Mesendoderm (in vitro differentiated cells): ENCODE data around the gene AKAP6.

ENCODE experiments used
- DNase-seq: peaks from one replicate; pipeline ENCODE4 v3.0.0; 2013
- H2AK5ac ChIP-seq: 2 replicates; pipeline ENCODE4 v1.6.1; 2013; ENCODE audit warnings: low read length, inconsistent platforms
- H2BK120ac ChIP-seq: 2 replicates; pipeline ENCODE4 v1.6.1; 2013; ENCODE audit warnings: low read depth, mild to moderate bottlenecking, low read length, moderate library complexity, mixed read lengths
- H2BK15ac ChIP-seq: replicated peaks from 2 replicates; pipeline ENCODE4 v1.6.1; 2013; ENCODE audit warnings: low read depth, mild to moderate bottlenecking, moderate library complexity
- H2BK5ac ChIP-seq: 2 replicates; pipeline ENCODE4 v1.6.1; 2013; ENCODE audit warnings: low read length, inconsistent platforms
- H3K18ac ChIP-seq: 2 replicates; pipeline ENCODE4 v1.6.1; 2013; ENCODE audit warnings: mild to moderate bottlenecking, low read length, mixed read lengths
- H3K23ac ChIP-seq: one replicate; pipeline ENCODE4 v1.6.1; 2013; ENCODE audit warnings: low read length
- H3K27ac ChIP-seq: 2 replicates; pipeline ENCODE4 v1.5.1; 2013; ENCODE audit warnings: low read depth, mild to moderate bottlenecking, inconsistent platforms, low read length, moderate library complexity
- H3K27me3 ChIP-seq: 2 replicates; pipeline ENCODE4 v1.6.1; 2013; ENCODE audit warnings: low read length, control low read depth, mild to moderate bottlenecking, inconsistent platforms; ENCODE audit not compliant: insufficient read depth, poor library complexity
- H3K36me3 ChIP-seq: 2 replicates; pipeline ENCODE4 v1.6.1; 2013; ENCODE audit warnings: low read length, inconsistent platforms; ENCODE audit not compliant: control insufficient read depth, insufficient read depth
- H3K4ac ChIP-seq: one replicate; pipeline ENCODE4 v1.6.1; 2013; ENCODE audit warnings: low read depth, mild to moderate bottlenecking, low read length, moderate library complexity
- H3K4me1 ChIP-seq: 2 replicates; pipeline ENCODE4 v1.6.1; 2013; ENCODE audit warnings: low read depth, low read length, inconsistent platforms; ENCODE audit not compliant: control insufficient read depth
- H3K4me2 ChIP-seq: 2 replicates; pipeline ENCODE4 v1.6.1; 2013; ENCODE audit warnings: low read length
- H3K4me3 ChIP-seq: 2 replicates; pipeline ENCODE4 v1.5.1; 2013; ENCODE audit warnings: mild to moderate bottlenecking, low read length
- H3K56ac ChIP-seq: one replicate; pipeline ENCODE4 v1.6.1; 2013; ENCODE audit warnings: low read length
- H3K79me1 ChIP-seq: 2 replicates; pipeline ENCODE4 v1.6.1; 2013; ENCODE audit warnings: low read length, inconsistent platforms
- H3K79me2 ChIP-seq: 2 replicates; pipeline ENCODE4 v1.6.1; 2013; ENCODE audit warnings: mild to moderate bottlenecking, low read length; ENCODE audit not compliant: control insufficient read depth, insufficient read depth
- H3K9ac ChIP-seq: 2 replicates; pipeline ENCODE4 v1.6.1; 2013; ENCODE audit warnings: low read length, inconsistent platforms
- H4K5ac ChIP-seq: one replicate; pipeline ENCODE4 v1.6.1; 2013; ENCODE audit warnings: low read length
- H4K8ac ChIP-seq: one replicate; pipeline ENCODE4 v1.6.1; 2013; ENCODE audit warnings: low read depth, mild to moderate bottlenecking, control low read depth, low read length, moderate library complexity
- WGBS: extraction: QIAGEN DNeasy Blood & Tissue Kit; methylation state at CpG from one replicate; pipeline ENCODE4 v1.1.7; 2013; ENCODE audit warnings: low lambda C conversion rate, missing lambda C conversion rate; ENCODE audit not compliant: insufficient coverage; ENCODE audit errors: extremely low coverage; 5-methylcytosine and 5-hydroxymethylcytosine counted together

The AKAP6 gene

DNA sequence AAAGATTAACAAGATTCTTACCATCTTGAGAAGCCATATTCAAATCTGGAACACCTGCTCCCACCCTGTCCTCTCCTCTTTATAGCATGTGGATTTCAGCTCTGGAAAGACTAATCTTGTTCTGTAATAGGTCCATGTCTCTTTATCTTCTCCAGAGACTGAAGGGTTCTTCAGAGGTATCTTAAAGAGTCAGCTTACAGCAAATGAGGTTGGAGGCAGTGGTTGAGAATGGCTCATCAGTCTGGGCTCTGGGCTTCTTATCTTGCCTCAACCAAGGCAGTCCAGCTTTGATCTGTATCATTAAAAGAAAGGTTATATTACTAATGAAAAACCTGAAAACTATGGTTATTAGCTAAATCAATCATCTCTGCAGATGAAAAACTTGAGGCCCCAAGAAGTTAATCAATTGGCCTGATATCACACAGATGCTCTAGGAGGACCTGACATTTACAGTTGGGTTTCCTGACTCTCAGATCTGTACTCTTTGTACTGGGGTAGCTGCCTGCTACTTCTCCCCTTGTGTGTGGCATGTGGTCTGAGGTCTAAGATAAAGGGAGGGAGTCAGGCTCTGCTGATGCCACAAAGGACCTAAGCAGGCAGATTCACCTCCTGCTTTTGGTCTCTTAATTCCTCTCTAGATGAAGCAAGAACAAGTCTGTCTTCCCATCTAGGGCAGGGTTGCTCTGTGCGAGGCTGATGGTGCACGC, 1.7 kb upstream of the AKAP6 start:
- Histone ChIP-seq H3K4me2 (no peak overlapping the region), H2AK5ac (no peak overlapping the region), H3K4me1 (no peaks in the 10 kb centered on the region), H3K79me1 (no peaks in the 10 kb centered on the region), H3K56ac (no peak overlapping the region), H3K79me2 (no peaks in the 10 kb centered on the region), H3K4me3 (no peak overlapping the region), H3K18ac (no peak overlapping the region), H3K23ac (no peak overlapping the region), H2BK5ac (no peak overlapping the region), H4K5ac (no peak overlapping the region), H4K8ac (no peak overlapping the region), H2BK120ac (no peak overlapping the region), H3K9ac (no peak overlapping the region), H3K4ac (no peak overlapping the region), H3K36me3 (no peaks in the 10 kb centered on the region), H3K27me3 (no peaks in the 10 kb centered on the region), H3K27ac (no peak overlapping the region), H2BK15ac (no peak overlapping the region)
- DNase-seq: no peak
- WGBS: no CpG with 5 or more reads among the region's 2 CpGs

- Histone ChIP-seq H2BK120ac (no peak overlapping the region), H3K23ac (no peak overlapping the region), H2BK15ac (no peak overlapping the region), H3K4me1 (no peaks in the 10 kb centered on the region), H3K9ac (no peak overlapping the region), H3K4ac (no peak overlapping the region), H3K27me3 (no peaks in the 10 kb centered on the region), H3K36me3 (no peaks in the 10 kb centered on the region), H3K4me2 (no peak overlapping the region), H3K4me3 (no peak overlapping the region), H2AK5ac (no peak overlapping the region), H3K79me2 (no peaks in the 10 kb centered on the region), H3K27ac (no peak overlapping the region), H3K56ac (no peak overlapping the region), H4K8ac (no peak overlapping the region), H3K18ac (no peak overlapping the region), H4K5ac (no peak overlapping the region), H2BK5ac (no peak overlapping the region), H3K79me1 (no peaks in the 10 kb centered on the region)
- no peak for DNase-seq
- no CpG with 5 or more reads among the region's 2 CpGs for WGBS
These were observed 690 bp downstream of the AKAP6 start for GRCh38 chr14:32329690-32330285.

DNA sequence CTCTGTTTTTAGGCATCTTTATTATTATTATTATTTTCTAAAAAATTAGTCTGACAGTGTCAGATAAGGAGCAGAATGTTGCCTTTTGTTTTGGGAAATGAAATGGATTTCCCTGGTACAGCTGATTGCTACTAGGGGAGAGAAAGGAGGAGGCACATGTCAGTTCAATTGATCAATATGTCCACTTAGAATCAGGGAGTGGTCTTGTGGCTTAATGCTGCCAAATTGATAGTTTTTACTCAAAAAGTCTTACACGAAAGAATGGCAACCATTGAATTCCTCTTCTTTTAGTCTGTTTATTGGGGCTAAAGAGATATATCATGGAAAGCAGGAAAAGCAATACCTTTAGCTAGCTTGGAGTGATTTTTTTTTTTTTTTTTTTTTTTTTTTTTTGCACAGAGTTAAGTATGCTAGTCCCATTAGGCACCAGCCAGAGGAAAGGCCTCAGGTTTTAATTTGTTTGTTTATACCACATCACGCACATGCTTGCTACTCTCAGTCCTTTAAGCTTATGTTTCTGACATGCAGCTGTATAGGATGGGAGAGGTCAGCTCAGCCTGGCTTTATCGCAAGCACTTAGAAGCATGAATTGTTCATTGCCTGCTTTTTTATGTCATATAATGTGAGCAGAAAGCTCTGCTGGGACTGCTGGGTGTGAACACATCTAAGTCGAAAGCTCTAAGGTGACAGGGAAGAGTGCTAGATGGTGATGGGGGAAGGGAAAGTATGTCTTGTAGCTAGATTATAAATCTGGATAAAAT, 1.4 kb downstream of the AKAP6 start:
- Histone ChIP-seq H2BK5ac (no peak overlapping the region), H3K79me2 (no peaks in the 10 kb centered on the region), H2AK5ac (no peak overlapping the region), H3K23ac (no peak overlapping the region), H3K9ac (no peak overlapping the region), H3K4me1 (no peaks in the 10 kb centered on the region), H3K27ac (no peak overlapping the region), H3K36me3 (no peaks in the 10 kb centered on the region), H2BK120ac (no peak overlapping the region), H3K27me3 (no peaks in the 10 kb centered on the region), H3K4me2 (no peak overlapping the region), H4K5ac (no peak overlapping the region), H3K79me1 (no peaks in the 10 kb centered on the region), H3K4me3 (no peak overlapping the region), H4K8ac (no peak overlapping the region), H2BK15ac (no peak overlapping the region), H3K56ac (no peak overlapping the region), H3K4ac (no peak overlapping the region), H3K18ac (no peak overlapping the region)
- WGBS: no CpG with 5 or more reads among the region's 4 CpGs
- DNase-seq: no peak

GRCh38 chr14:32331206-32331605, 2.1 kb downstream of the AKAP6 start:
- no peak for DNase-seq
- no peak overlapping the region for H2BK120ac ChIP-seq
- no peaks in the 10 kb centered on the region for H3K36me3 ChIP-seq
- no peak overlapping the region for H3K27ac ChIP-seq
- no peak overlapping the region for H3K4me3 ChIP-seq
- no peak overlapping the region for H3K18ac ChIP-seq
- H3K23ac ChIP-seq: no peak overlapping the region
- no peaks in the 10 kb centered on the region for H3K79me2 ChIP-seq
- H3K4me1 ChIP-seq: no peaks in the 10 kb centered on the region
- H4K5ac ChIP-seq: no peak overlapping the region
- no peak overlapping the region for H2AK5ac ChIP-seq
- H2BK5ac ChIP-seq: no peak overlapping the region
- no peak overlapping the region for H3K4me2 ChIP-seq
- no peak overlapping the region for H4K8ac ChIP-seq
- no peaks in the 10 kb centered on the region for H3K79me1 ChIP-seq
- no peak overlapping the region for H3K9ac ChIP-seq
- no CpG with 5 or more reads among the region's 5 CpGs for WGBS
- no peak overlapping the region for H2BK15ac ChIP-seq
- H3K4ac ChIP-seq: no peak overlapping the region
- no peak overlapping the region for H3K56ac ChIP-seq
- H3K27me3 ChIP-seq: no peaks in the 10 kb centered on the region

DNA sequence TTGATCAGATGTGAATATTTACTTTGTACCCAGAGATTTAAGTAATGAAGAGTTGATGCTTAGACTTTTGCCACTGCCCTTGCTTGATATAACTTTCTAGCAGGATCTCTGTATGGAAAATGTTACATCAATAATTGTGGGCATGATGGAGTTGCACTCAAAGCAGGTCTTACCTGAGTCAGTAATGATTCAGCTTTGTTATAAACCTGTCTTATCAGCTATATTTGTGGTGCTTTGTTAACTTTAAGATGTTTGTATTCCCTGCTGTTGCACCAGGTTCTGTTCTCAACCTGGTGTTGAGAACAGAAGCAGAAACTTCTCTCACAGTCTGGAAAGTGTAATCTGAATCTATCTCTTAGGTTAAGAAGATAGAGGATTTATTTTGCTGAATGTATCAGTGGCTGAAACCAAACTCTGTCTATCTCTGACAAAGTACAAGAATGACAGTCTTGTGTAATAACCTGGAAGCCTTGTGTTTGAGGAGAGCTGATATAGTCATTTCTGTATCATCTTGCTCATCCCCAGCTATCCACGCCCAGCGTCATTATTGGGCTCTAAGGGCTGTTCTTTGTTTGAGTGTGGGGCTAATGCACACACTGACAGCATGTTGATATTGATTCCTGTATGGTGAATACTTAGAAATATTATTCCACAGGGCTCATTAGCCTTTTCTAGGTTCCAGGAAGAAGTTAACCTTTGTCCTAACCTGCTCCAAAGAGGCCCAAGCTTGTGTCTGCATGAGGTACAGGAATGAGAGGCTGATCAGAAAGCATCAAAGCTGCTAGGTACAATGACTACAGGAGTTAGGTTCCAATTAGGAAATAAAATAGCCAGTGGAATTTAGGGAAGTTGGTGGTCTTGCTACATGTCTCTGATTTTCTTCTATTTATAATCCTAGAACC, 3.6 kb downstream of the AKAP6 start:
- Histone ChIP-seq H3K4me2 (no peak overlapping the region), H2BK5ac (no peak overlapping the region), H3K4me1 (no peaks in the 10 kb centered on the region), H3K56ac (no peak overlapping the region), H3K79me1 (no peaks in the 10 kb centered on the region), H3K4me3 (no peak overlapping the region), H3K23ac (no peak overlapping the region), H3K9ac (no peak overlapping the region), H3K27me3 (no peaks in the 10 kb centered on the region), H2BK120ac (no peak overlapping the region), H3K36me3 (no peaks in the 10 kb centered on the region), H4K5ac (no peak overlapping the region), H3K27ac (no peak overlapping the region), H3K79me2 (no peaks in the 10 kb centered on the region), H2BK15ac (no peak overlapping the region), H3K18ac (no peak overlapping the region), H2AK5ac (no peak overlapping the region), H3K4ac (no peak overlapping the region), H4K8ac (no peak overlapping the region)
- no peak for DNase-seq
- no CpG with 5 or more reads among the region's 2 CpGs for WGBS
